Fibroblast of lung (primary cell): ENCODE results near the gene KRCC1.

Experiments
- EZH2 ChIP-seq: IDR thresholded peaks from 2 replicates; pipeline ENCODE4 v1.5.1; 2012; ENCODE audit warnings: low read length, control low read depth, mild to moderate bottlenecking; ENCODE audit errors: missing control alignments
- TF ChIP-seq, protein P1 (sequence below), 2 donors: IDR thresholded peaks in 1 of 2; conservative IDR thresholded peaks in 1 of 2; 1 replicate in 1 of 2; 2 replicates in 1 of 2; pipeline ENCODE4 v1.5.1; 2011 to 2012; ENCODE audit warnings: low read length in 2 of 2, control low read depth in 1 of 2, inconsistent platforms in 1 of 2, low read depth in 1 of 2, mild to moderate bottlenecking in 1 of 2

DNA sequence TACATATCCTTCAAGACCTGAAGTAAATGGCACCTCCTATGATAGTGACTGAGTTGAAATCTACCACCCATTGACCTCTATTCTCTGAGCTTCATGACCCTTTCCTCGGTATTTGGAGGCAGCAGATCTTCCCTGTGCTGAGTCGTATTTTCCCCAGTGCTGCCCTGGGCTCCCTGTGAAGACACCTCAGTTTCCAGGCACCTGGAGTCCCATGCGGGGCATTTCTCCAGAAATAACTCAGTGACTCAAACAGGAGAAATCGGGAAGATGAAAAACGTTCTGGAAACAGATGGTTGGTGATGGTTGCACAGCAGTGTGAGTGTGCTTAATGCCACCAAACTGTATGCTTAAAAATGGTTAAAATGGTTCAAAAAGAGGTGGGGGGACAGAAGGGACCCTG, 30.0 kb upstream of the KRCC1 start:
- TF ChIP-seq, protein P1, sequence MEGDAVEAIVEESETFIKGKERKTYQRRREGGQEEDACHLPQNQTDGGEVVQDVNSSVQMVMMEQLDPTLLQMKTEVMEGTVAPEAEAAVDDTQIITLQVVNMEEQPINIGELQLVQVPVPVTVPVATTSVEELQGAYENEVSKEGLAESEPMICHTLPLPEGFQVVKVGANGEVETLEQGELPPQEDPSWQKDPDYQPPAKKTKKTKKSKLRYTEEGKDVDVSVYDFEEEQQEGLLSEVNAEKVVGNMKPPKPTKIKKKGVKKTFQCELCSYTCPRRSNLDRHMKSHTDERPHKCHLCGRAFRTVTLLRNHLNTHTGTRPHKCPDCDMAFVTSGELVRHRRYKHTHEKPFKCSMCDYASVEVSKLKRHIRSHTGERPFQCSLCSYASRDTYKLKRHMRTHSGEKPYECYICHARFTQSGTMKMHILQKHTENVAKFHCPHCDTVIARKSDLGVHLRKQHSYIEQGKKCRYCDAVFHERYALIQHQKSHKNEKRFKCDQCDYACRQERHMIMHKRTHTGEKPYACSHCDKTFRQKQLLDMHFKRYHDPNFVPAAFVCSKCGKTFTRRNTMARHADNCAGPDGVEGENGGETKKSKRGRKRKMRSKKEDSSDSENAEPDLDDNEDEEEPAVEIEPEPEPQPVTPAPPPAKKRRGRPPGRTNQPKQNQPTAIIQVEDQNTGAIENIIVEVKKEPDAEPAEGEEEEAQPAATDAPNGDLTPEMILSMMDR (conservative IDR thresholded peaks at IDR 0.05 in 1 of 2, IDR thresholded peaks at IDR 0.05 in 1 of 2; ENCODE audit: low read depth in 1 of 2, low read length in 2 of 2) = no peak
- TF ChIP-seq EZH2 = no peak
